LNCAP (cell line): ENCODE results near the gene HDAC4.

ENCODE experiments used
- CTCF ChIP-seq: fragments of 450-650 bp; IDR thresholded peaks from 2 replicates; pipeline ENCODE4 v1.5.1; 2017; ENCODE audit warnings: mild to moderate bottlenecking

The HDAC4 gene

GRCh38 chr2:239378021-239378917 is 22.6 kb downstream of the HDAC4 start:
- no peak for TF ChIP-seq CTCF

GRCh38 chr2:239377591-239377990 is 23.2 kb downstream of the HDAC4 start:
- no peak for TF ChIP-seq CTCF

DNA sequence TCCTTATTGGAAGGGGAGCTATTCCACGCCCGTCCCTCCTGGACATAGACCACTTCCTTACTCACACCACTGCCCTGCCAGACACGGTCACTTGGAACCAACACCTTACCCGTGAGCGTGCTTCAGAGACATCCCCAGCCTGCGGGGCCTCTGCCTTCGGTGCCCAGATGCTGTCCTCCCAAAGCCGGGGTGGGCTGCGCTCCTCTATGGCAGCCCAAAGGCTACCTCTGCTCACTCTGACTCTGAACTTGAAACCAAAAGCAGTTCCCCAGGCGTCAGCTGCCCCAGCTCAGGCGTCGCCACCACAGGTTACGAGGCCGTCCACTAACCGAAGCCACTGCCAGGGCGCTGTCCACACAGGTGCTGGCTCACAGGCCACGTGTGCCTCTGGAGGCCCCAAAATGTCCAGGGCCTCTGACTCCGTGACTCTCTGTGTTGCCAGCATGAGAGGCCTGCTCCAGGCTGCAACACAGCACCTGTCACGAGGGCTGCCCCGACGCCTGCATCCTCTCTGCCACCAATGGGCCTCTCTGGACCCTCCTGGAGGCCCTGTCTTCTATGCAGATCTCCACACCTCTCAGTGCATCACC is 23.8 kb downstream of the HDAC4 start:
- no peak for TF ChIP-seq CTCF

DNA sequence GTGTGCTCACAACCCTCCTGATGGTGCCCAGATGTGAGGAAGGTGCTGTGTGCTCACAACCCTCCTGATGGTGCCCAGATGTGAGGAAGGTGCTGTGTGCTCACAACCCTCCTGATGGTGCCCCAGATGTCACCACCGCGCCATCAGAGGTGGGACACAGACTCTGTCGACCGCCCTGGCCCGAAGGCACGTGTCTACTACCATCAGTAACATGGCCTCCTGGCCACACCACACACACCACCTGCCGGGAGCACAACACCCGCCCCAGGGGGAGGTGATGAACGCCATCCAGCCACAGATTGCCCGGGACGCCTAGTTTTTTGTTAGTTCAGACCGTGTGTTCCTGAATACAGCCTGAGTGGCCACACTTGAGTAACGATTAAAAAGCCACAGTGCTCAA is 24.5 kb downstream of the HDAC4 start:
- no peak for TF ChIP-seq CTCF

DNA sequence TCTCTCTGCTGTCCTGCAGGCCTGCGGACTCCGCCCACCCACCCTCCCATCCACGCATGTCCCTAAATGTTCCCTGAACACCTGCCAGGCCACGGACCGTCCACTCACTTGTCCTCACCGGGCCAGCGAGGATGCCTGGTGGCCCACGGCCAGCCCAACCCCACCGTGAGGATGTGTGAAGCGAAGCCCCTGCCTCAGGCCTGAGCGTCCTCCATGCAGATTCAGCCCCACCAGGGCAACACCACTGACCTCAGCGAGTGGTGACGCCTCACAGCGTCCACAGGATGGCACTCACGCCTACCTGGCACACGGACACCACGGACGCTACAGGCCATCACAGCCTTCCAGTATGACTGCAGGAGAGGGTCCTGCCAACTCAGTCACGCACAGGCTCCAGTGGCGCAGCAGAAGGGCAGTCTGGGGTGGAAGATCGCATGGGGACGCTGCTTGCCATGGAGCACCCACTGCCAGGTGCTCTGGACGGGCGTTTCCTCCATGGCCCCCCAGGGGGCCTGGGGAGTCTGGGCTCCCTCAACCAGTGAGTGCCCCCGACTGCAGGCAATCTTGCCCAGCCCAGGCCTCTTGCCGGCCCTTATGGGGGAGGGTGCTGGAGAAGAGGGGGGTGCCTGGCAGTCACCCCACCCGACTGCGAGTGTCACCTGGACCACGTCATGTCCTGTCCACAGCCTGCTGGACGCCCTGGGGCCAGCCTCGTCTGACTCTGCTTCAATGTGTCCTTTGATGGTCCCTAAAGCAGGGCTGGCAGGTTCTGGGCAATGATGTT is 25.4 kb downstream of the HDAC4 start:
- no peak for TF ChIP-seq CTCF

DNA sequence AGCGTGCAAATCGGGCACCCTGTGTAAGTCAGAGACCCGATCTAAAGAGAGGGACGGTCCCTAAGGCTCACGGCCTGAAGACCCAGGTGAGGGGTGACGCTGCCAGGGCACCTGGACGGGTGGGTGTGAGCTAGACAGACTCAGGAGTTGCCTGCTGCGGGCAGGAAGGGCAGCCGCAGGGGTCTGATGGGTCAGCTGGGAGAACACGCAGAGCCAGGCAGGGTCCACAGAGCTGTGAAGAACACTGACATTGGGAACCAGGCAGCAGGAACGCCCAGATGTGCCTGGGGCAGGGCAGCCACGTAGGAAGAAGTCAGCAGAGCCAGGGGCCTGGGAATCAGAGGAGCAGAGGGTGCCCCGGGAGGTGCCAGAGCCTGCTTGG is 25.9 kb downstream of the HDAC4 start:
- TF ChIP-seq CTCF: no peak

DNA sequence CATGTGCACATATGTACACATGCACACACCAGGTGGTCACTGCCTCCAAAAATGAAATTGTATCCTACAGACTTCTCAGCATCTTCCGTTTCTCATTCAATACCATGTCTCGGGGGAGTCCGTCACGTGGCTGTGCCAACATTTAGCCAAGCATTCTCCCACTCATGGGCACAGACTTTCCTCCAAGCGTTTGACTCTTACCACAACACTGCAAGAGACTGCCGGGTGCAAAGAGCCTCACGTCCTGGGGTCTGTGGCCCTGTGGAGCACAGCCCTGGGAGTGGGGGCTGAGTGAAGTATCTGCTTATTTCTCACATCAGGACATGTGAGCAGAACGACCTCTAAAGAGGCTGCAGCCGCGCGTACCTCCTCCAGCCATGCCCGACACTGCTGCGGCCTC is 28.0 kb downstream of the HDAC4 start:
- no peak for TF ChIP-seq CTCF
